CD4-positive, CD25-positive, alpha-beta regulatory T cell (primary cell): ENCODE results near the gene CCDC122. TPM values are rescaled to one million over a fixed set of nuclear protein-coding genes. Genes with fewer than 3 reads are reported as not detected.

Source experiments
- ATAC-seq, 2 donors: fragments of 150-1000 bp; cut with Tn5 transposase; one replicate each; pipeline ENCODE4 v1.10.0; 2021; ENCODE audit warnings: low read depth in 2 of 2, moderate number of reproducible peaks in 2 of 2, moderate library complexity in 1 of 2
- DNase-seq, 3 donors: peaks; one replicate each; pipeline versions ENCODE4 v3.0.0 to v3.0.0-alpha.2; 2012 to 2022; ENCODE audit warnings: mixed read lengths in 1 of 3
- H3K27ac ChIP-seq: one replicate; pipeline ENCODE4 v1.7.0; 2013; ENCODE audit warnings: mild to moderate bottlenecking, low read length; ENCODE audit not compliant: insufficient read depth, poor library complexity, severe bottlenecking
- H3K27me3 ChIP-seq: one replicate; pipeline ENCODE4 v1.7.0; 2013; ENCODE audit warnings: low read length; ENCODE audit not compliant: control insufficient read depth, insufficient read depth
- H3K36me3 ChIP-seq: one replicate; pipeline ENCODE4 v1.7.0; 2013; ENCODE audit warnings: mild to moderate bottlenecking, low read length, moderate library complexity; ENCODE audit not compliant: control insufficient read depth, insufficient read depth
- H3K4me1 ChIP-seq: 2 replicates; pipeline ENCODE4 v1.7.0; 2013; ENCODE audit warnings: mild to moderate bottlenecking, low read length; ENCODE audit not compliant: insufficient read depth, control insufficient read depth, poor library complexity, severe bottlenecking
- H3K4me3 ChIP-seq: one replicate; pipeline ENCODE4 v1.7.0; 2013; ENCODE audit warnings: low read depth, mild to moderate bottlenecking, low read length, moderate library complexity
- H3K9me3 ChIP-seq, 2 experiments: 1 replicate in 1 of 2; 2 replicates in 1 of 2; pipeline ENCODE4 v1.7.0; 2013; ENCODE audit warnings: low read length in 2 of 2, mild to moderate bottlenecking in 1 of 2, moderate library complexity in 1 of 2; ENCODE audit not compliant: control insufficient read depth in 2 of 2
- H3K27ac Mint-ChIP-seq, 3 donors: one replicate each; pipeline ENCODE4 v1.8.0; 2020 to 2022; ENCODE audit warnings: mild to moderate bottlenecking in 3 of 3, mixed read lengths in 3 of 3, moderate library complexity in 2 of 3
- H3K27me3 Mint-ChIP-seq: one replicate; pipeline ENCODE4 v1.8.0; 2022; ENCODE audit warnings: mild to moderate bottlenecking, mixed read lengths
- H3K36me3 Mint-ChIP-seq: one replicate; pipeline ENCODE4 v1.8.0; 2020; ENCODE audit warnings: mixed read lengths
- H3K4me1 Mint-ChIP-seq, 4 donors: one replicate each; pipeline ENCODE4 v1.8.0; 2020 to 2022; ENCODE audit warnings: mixed read lengths in 4 of 4, mild to moderate bottlenecking in 1 of 4
- H3K4me3 Mint-ChIP-seq, 4 donors: one replicate each; pipeline ENCODE4 v1.8.0; 2020 to 2022; ENCODE audit warnings: mild to moderate bottlenecking in 4 of 4, mixed read lengths in 4 of 4, moderate library complexity in 3 of 4
- H3K9me3 Mint-ChIP-seq, 7 donors: one replicate each; pipeline ENCODE4 v1.8.0; 2020 to 2022; ENCODE audit warnings: mixed read lengths in 7 of 7, mild to moderate bottlenecking in 3 of 7, moderate library complexity in 2 of 7
- polyA plus RNA-seq, 4 donors: library from polyadenylated mRNA; unstranded; fragments of 300-500 nt; fragmentation: Illumina TruSeq; gene quantifications; one replicate each; pipeline ENCODE4 v1.2.3, GENCODE V29; 2021
- total RNA-seq: library from RNA; stranded (reverse); gene quantifications from one replicate; pipeline ENCODE4 v1.2.3, GENCODE V29; 2022

CCDC122 gene
- total and polyA plus RNA-seq, 5 donors from 2014 or later = 0.63 to 4.3 (median 3.8) TPM

GRCh38 chr13:43815204-43815603 lies 64.3 kb downstream of the CCDC122 start:
- Histone ChIP-seq H3K36me3 (no peaks in the 10 kb centered on the region), H3K9me3 (no peaks in the 10 kb centered on the region), H3K4me3 (no peak overlapping the region), H3K27me3 (peaks cover 12% of the 10 kb centered on the region), H3K4me1 (no peaks in the 10 kb centered on the region), H3K27ac (no peak overlapping the region)
- Mint-ChIP-seq H3K4me1 (no peaks in the 10 kb centered on the region), H3K27ac (no peak overlapping the region), H3K36me3 (no peaks in the 10 kb centered on the region), H3K9me3 (peaks cover 0 to 4% (median 0%) of the 10 kb centered on the region in 7 donors), H3K4me3 (no peak overlapping the region), H3K27me3 (peaks cover 40% of the 10 kb centered on the region)
- ATAC-seq (no peak), DNase-seq (no peak)

- ATAC-seq = no peak
- Histone ChIP-seq H3K27me3 (peaks cover 9% of the 10 kb centered on the region), H3K9me3 (no peaks in the 10 kb centered on the region), H3K4me1 (no peaks in the 10 kb centered on the region), H3K36me3 (no peaks in the 10 kb centered on the region), H3K27ac (no peak overlapping the region), H3K4me3 (no peak overlapping the region)
- no peaks in the 10 kb centered on the region for H3K9me3 Mint-ChIP-seq
- H3K36me3 Mint-ChIP-seq = no peaks in the 10 kb centered on the region
- H3K4me3 Mint-ChIP-seq = no peak overlapping the region
- DNase-seq = no peak
- peaks cover 0 to 9% (median under 1%) of the 10 kb centered on the region in 4 donors for H3K4me1 Mint-ChIP-seq
- peaks cover 41% of the 10 kb centered on the region for H3K27me3 Mint-ChIP-seq
- H3K27ac Mint-ChIP-seq = no peak overlapping the region
These were observed 70.9 kb downstream of the CCDC122 start for GRCh38 chr13:43808676-43809075.

- no peak overlapping the region for H3K27ac Mint-ChIP-seq
- peaks cover 25% of the 10 kb centered on the region for H3K27me3 Mint-ChIP-seq
- H3K4me3 Mint-ChIP-seq = peak overlapping the region in 1 of 4 donors; percentile 32
- H3K4me1 Mint-ChIP-seq = peaks cover 0 to 9% (median under 1%) of the 10 kb centered on the region in 4 donors
- no peak for ATAC-seq
- no peaks in the 10 kb centered on the region for H3K9me3 Mint-ChIP-seq
- DNase-seq = no peak
- Histone ChIP-seq H3K4me1 (no peaks in the 10 kb centered on the region), H3K36me3 (no peaks in the 10 kb centered on the region), H3K27ac (no peak overlapping the region), H3K4me3 (no peak overlapping the region), H3K27me3 (peaks cover 4% of the 10 kb centered on the region), H3K9me3 (no peaks in the 10 kb centered on the region)
- H3K36me3 Mint-ChIP-seq = no peaks in the 10 kb centered on the region
These were observed 73.8 kb downstream of the CCDC122 start for GRCh38 chr13:43805681-43806128.

- Histone ChIP-seq H3K4me3 (no peak overlapping the region), H3K27ac (no peak overlapping the region), H3K4me1 (no peaks in the 10 kb centered on the region), H3K36me3 (no peaks in the 10 kb centered on the region), H3K9me3 (no peaks in the 10 kb centered on the region), H3K27me3 (peaks cover 4% of the 10 kb centered on the region)
- H3K36me3 Mint-ChIP-seq = no peaks in the 10 kb centered on the region
- peaks cover 0 to 9% (median under 1%) of the 10 kb centered on the region in 4 donors for H3K4me1 Mint-ChIP-seq
- no peak for ATAC-seq
- H3K9me3 Mint-ChIP-seq = no peaks in the 10 kb centered on the region
- H3K27me3 Mint-ChIP-seq = peaks cover 25% of the 10 kb centered on the region
- H3K27ac Mint-ChIP-seq = no peak overlapping the region
- no peak for DNase-seq
- H3K4me3 Mint-ChIP-seq = no peak overlapping the region
These were observed 74.5 kb downstream of the CCDC122 start for GRCh38 chr13:43805071-43805468.

- Histone ChIP-seq H3K4me1 (no peaks in the 10 kb centered on the region), H3K27ac (no peak overlapping the region), H3K9me3 (no peaks in the 10 kb centered on the region), H3K4me3 (no peak overlapping the region), H3K36me3 (no peaks in the 10 kb centered on the region), H3K27me3 (peaks cover 4% of the 10 kb centered on the region)
- Mint-ChIP-seq H3K9me3 (no peaks in the 10 kb centered on the region), H3K27me3 (peaks cover 24% of the 10 kb centered on the region), H3K4me1 (peaks cover 0 to 9% (median under 1%) of the 10 kb centered on the region in 4 donors), H3K36me3 (no peaks in the 10 kb centered on the region), H3K27ac (no peak overlapping the region), H3K4me3 (no peak overlapping the region)
- ATAC-seq (no peak), DNase-seq (peak in 2 of 3 donors; percentile 41 to 57)
These were observed 75.0 kb downstream of the CCDC122 start for GRCh38 chr13:43804461-43805070.

- H3K27me3 Mint-ChIP-seq = peaks cover 16% of the 10 kb centered on the region
These were observed 77.0 kb downstream of the CCDC122 start for GRCh38 chr13:43802511-43802910.

GRCh38 chr13:43800828-43801227 lies 78.7 kb downstream of the CCDC122 start:
- Histone ChIP-seq H3K9me3 (no peaks in the 10 kb centered on the region), H3K4me3 (no peak overlapping the region), H3K27me3 (peaks cover 2% of the 10 kb centered on the region), H3K36me3 (no peaks in the 10 kb centered on the region), H3K4me1 (no peaks in the 10 kb centered on the region), H3K27ac (no peak overlapping the region)
- no peak for DNase-seq
- Mint-ChIP-seq H3K27me3 (peaks cover 13% of the 10 kb centered on the region), H3K9me3 (no peaks in the 10 kb centered on the region), H3K27ac (no peak overlapping the region), H3K4me3 (no peak overlapping the region), H3K4me1 (peaks cover 5 to 9% (median 7%) of the 10 kb centered on the region in 4 donors), H3K36me3 (no peaks in the 10 kb centered on the region)
- ATAC-seq = no peak

More at GRCh38 chr13:43802511-43802910, 77.0 kb downstream of the CCDC122 start:
- ATAC-seq (no peak), DNase-seq (no peak)
- Histone ChIP-seq H3K4me1 (no peaks in the 10 kb centered on the region), H3K36me3 (no peaks in the 10 kb centered on the region), H3K27me3 (peaks cover 2% of the 10 kb centered on the region), H3K9me3 (no peaks in the 10 kb centered on the region), H3K4me3 (no peak overlapping the region), H3K27ac (no peak overlapping the region)
- Mint-ChIP-seq H3K9me3 (no peaks in the 10 kb centered on the region), H3K4me1 (peaks cover 0 to 9% (median under 1%) of the 10 kb centered on the region in 4 donors), H3K27ac (no peak overlapping the region), H3K4me3 (no peak overlapping the region), H3K36me3 (no peaks in the 10 kb centered on the region)

GRCh38 chr13:43799191-43799590 lies 80.3 kb downstream of the CCDC122 start:
- H3K4me1 ChIP-seq = no peaks in the 10 kb centered on the region
- no peaks in the 10 kb centered on the region for H3K36me3 Mint-ChIP-seq
- ATAC-seq (no peak), DNase-seq (no peak)
- H3K4me1 Mint-ChIP-seq = peaks cover under 1 to 7% (median 5%) of the 10 kb centered on the region in 4 donors
- H3K27ac ChIP-seq = no peak overlapping the region
- no peak overlapping the region for H3K27ac Mint-ChIP-seq
- H3K27me3 Mint-ChIP-seq = peaks cover 9% of the 10 kb centered on the region
- no peaks in the 10 kb centered on the region for H3K36me3 ChIP-seq
- no peak overlapping the region for H3K4me3 Mint-ChIP-seq
- no peak overlapping the region for H3K4me3 ChIP-seq
- H3K9me3 Mint-ChIP-seq = no peaks in the 10 kb centered on the region
- no peaks in the 10 kb centered on the region for H3K9me3 ChIP-seq
- H3K27me3 ChIP-seq = no peaks in the 10 kb centered on the region
